ENCODE results near the gene HM13. TPM values are rescaled to one million over a fixed set of nuclear protein-coding genes. Genes with fewer than 3 reads are reported as not detected.
A peak's percentile ranks its signal among the peaks of the same experiment; 100 is the strongest.

Gene HM13
- total RNA-seq, 4 donors from 2014 or later, result 38.4 to 86.0 (median 63.4) TPM

- WGBS, 2 donors (ENCODE audit: low coverage in 1 of 2), result 0 to 1% methylated on average over 1 to 67 of the region's 74 CpGs
- Histone ChIP-seq H3K27ac (peak within 1 kb of the TSS; percentile 91 to 93 (median 92)), H3K4me3 (peak within 1 kb of the TSS; percentile 61 to 85 (median 72)), H3K36me3 (no peaks in the 10 kb centered on the region), H3K4me1 (peaks cover 19 to 56% (median 48%) of the 10 kb centered on the region in 4 donors), H3K9me3 (no peaks in the 10 kb centered on the region), H3K27me3 (no peaks in the 10 kb centered on the region)
- intact Hi-C loops (cut with DNase I; ENCODE audit: low total_unique reads) (no loop called here), in situ Hi-C loops (cut with MboI; ENCODE audit: low pct_ligation_motif_present in 1 of 4, low pct_unique_long_range_greater_than_20kb in 1 of 4, low sequenced_read_pairs in 3 of 4) (no loop called here)
- TF ChIP-seq POLR2AphosphoS5 (IDR thresholded peaks at IDR 0.05) (peak; percentile 97 to 100 (median 100)), POLR2A (IDR thresholded peaks at IDR 0.05) (peak; percentile 100), CTCF (IDR thresholded peaks at IDR 0.05) (peak in 1 of 5 experiments; percentile 8), EP300 (IDR thresholded peaks at IDR 0.05; ENCODE audit: low read depth) (no peak)
- DNase-seq, result peak; percentile 97
Measured at GRCh38 chr20:31605031-31605901, 91.0 kb downstream of the HM13 start, which contains the start of gene ID1. Gene ID1 (plus strand): TSS chr20:31605289. CDS start chr20:31605388, 99 bp downstream.

- Histone ChIP-seq H3K4me3 (peak overlapping the region; percentile 61 to 85 (median 72)), H3K27me3 (no peaks in the 10 kb centered on the region), H3K27ac (peak overlapping the region; percentile 91 to 93 (median 92)), H3K36me3 (no peaks in the 10 kb centered on the region), H3K9me3 (no peaks in the 10 kb centered on the region), H3K4me1 (peaks cover 19 to 61% (median 51%) of the 10 kb centered on the region in 4 donors)
- peak; percentile 57 for DNase-seq
- intact Hi-C loops (cut with DNase I; ENCODE audit: low total_unique reads) (no loop called here), in situ Hi-C loops (cut with MboI; ENCODE audit: low pct_ligation_motif_present in 1 of 4, low pct_unique_long_range_greater_than_20kb in 1 of 4, low sequenced_read_pairs in 3 of 4) (no loop called here)
- WGBS, 2 donors (ENCODE audit: low coverage in 1 of 2), result 4 to 47% methylated on average over 4 to 34 of the region's 39 CpGs
- no peak for TF ChIP-seq CTCF (IDR thresholded peaks at IDR 0.05)
- TF ChIP-seq EP300 (IDR thresholded peaks at IDR 0.05; ENCODE audit: low read depth), result no peak
- TF ChIP-seq POLR2AphosphoS5 (IDR thresholded peaks at IDR 0.05), result peak; percentile 28 to 56 (median 42)
- TF ChIP-seq POLR2A (IDR thresholded peaks at IDR 0.05), result no peak
Measured at GRCh38 chr20:31605902-31606803, 91.9 kb downstream of the HM13 start.

GRCh38 chr20:31606804-31607639 is 92.8 kb downstream of the HM13 start:
- Histone ChIP-seq H3K4me3 (peak overlapping the region; percentile 16 to 74 (median 66)), H3K9me3 (no peaks in the 10 kb centered on the region), H3K4me1 (peaks cover 19 to 70% (median 55%) of the 10 kb centered on the region in 4 donors), H3K27ac (peak overlapping the region; percentile 91 to 93 (median 92)), H3K27me3 (no peaks in the 10 kb centered on the region), H3K36me3 (no peaks in the 10 kb centered on the region)
- in situ Hi-C loops (cut with MboI; ENCODE audit: low pct_ligation_motif_present in 1 of 4, low pct_unique_long_range_greater_than_20kb in 1 of 4, low sequenced_read_pairs in 3 of 4), result no loop called here
- peak; percentile 55 for DNase-seq
- TF ChIP-seq EP300 (IDR thresholded peaks at IDR 0.05; ENCODE audit: low read depth) (no peak), POLR2A (IDR thresholded peaks at IDR 0.05) (peak; percentile 65), POLR2AphosphoS5 (IDR thresholded peaks at IDR 0.05) (peak in 2 of 3 donors; percentile 55 to 59)
- 49 to 50% methylated on average over 1 to 6 of the region's 8 CpGs for WGBS, 2 donors (ENCODE audit: low coverage in 1 of 2)
- intact Hi-C loops (cut with DNase I; ENCODE audit: low total_unique reads), result no loop called here

- intact Hi-C loops (cut with DNase I; ENCODE audit: low total_unique reads), result no loop called here
- no peak for DNase-seq
- Histone ChIP-seq H3K27ac (peak overlapping the region; percentile 91 to 93 (median 92)), H3K4me3 (peak overlapping the region in 2 of 4 donors; percentile 0 to 71), H3K27me3 (no peaks in the 10 kb centered on the region), H3K4me1 (peaks cover 21 to 72% (median 60%) of the 10 kb centered on the region in 4 donors), H3K9me3 (no peaks in the 10 kb centered on the region), H3K36me3 (no peaks in the 10 kb centered on the region)
- in situ Hi-C loops (cut with MboI; ENCODE audit: low pct_ligation_motif_present in 1 of 4, low pct_unique_long_range_greater_than_20kb in 1 of 4, low sequenced_read_pairs in 3 of 4), result no loop called here
- TF ChIP-seq POLR2A (IDR thresholded peaks at IDR 0.05) (no peak), EP300 (IDR thresholded peaks at IDR 0.05; ENCODE audit: low read depth) (no peak), POLR2AphosphoS5 (IDR thresholded peaks at IDR 0.05) (no peak), CTCF (IDR thresholded peaks at IDR 0.05) (no peak)
- WGBS, 2 donors (ENCODE audit: low coverage in 1 of 2), result 30 to 34% methylated on average over 7 to 9 of the region's 9 CpGs
Measured at GRCh38 chr20:31607640-31608250, 93.5 kb downstream of the HM13 start.

Data from transverse colon (tissue), 4 donors.